ENCODE measurements around the gene PLEKHG3.
A peak's percentile ranks its signal among the peaks of the same experiment; 100 is the strongest.

PLEKHG3 gene

GRCh38 chr14:64771161-64771560 is 66.9 kb downstream of the PLEKHG3 start:
- H3K27ac ChIP-seq = no peak overlapping the region; the same call in 1 of the 2 replicates
- H3K4me2 ChIP-seq = no peak overlapping the region; the same call in 1 of the 2 replicates
- TF ChIP-seq Cebpa-rat (IDR thresholded peaks at IDR 0.05) = no peak
- H4K20me1 ChIP-seq = no peaks in the 10 kb centered on the region
- H3K27me3 ChIP-seq = no peaks in the 10 kb centered on the region
- H3K4me1 ChIP-seq = peaks cover 8% of the 10 kb centered on the region
- H3K36me3 ChIP-seq = no peaks in the 10 kb centered on the region
- no peak overlapping the region for H3K4me3 ChIP-seq
- H3K9me3 ChIP-seq = peaks cover 28% of the 10 kb centered on the region
- H3K9ac ChIP-seq = no peak overlapping the region

DNA sequence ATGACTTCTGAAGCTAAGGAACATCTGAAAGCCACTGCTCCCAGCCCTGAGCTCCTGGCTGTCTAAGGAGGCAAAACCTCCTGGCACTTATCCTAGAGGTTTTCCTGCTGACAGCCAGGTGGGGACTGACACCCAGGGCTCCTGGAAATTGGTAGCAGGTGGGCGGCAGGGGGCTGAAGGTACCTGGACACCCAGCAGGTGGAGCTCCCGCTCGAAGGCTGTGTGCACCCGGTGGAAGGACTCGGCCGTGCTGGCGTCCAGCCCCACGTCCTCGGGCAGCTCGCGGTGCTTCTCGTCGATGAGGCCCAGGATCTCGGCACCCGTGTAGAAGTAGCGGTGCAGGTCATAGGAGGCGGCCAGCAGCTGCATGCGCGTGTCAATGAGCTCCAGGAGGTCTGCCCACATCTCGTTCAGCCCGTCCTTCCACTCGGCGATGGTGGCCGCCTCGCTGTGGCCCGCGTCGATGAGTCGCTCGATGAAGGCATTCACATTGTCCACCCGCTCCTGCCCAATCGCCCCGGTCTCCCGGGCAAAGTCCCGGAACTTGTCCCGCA is 68.2 kb downstream of the PLEKHG3 start:
- no peak for TF ChIP-seq Cebpa-rat (IDR thresholded peaks at IDR 0.05)
- H3K9ac ChIP-seq = no peak overlapping the region
- no peak overlapping the region for H3K4me3 ChIP-seq
- H3K27ac ChIP-seq = no peak overlapping the region
- H3K27me3 ChIP-seq = no peaks in the 10 kb centered on the region
- H3K4me2 ChIP-seq = no peak overlapping the region
- H3K9me3 ChIP-seq = peaks cover 28% of the 10 kb centered on the region
- H3K4me1 ChIP-seq = peaks cover 15% of the 10 kb centered on the region
- no peaks in the 10 kb centered on the region for H3K36me3 ChIP-seq
- H4K20me1 ChIP-seq = no peaks in the 10 kb centered on the region

DNA sequence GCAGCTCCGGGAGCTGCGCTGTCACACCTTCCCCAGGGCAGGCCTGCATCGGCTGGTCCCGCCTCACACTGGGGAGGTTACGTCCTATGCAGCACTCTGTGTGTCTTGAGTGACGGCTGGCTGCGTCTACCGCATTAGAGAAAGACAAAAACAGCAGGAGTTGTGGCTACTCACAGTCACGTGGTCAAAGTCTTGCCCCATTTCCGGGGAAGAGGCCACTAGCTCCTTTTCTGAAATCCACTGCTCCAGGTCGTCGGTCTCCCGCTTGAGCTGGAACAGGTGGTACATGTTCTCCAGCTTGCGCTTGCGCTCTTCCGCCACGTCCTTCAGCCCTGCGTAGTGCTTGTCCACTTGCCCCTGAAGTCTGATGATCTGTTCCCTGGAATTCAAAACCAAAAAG is 68.8 kb downstream of the PLEKHG3 start:
- Histone ChIP-seq H3K27ac (no peak overlapping the region), H3K4me3 (no peak overlapping the region), H3K36me3 (no peaks in the 10 kb centered on the region), H3K9ac (no peak overlapping the region), H3K27me3 (no peaks in the 10 kb centered on the region), H3K4me1 (peaks cover 20% of the 10 kb centered on the region), H3K9me3 (peaks cover 28% of the 10 kb centered on the region), H3K4me2 (no peak overlapping the region), H4K20me1 (no peaks in the 10 kb centered on the region)
- no peak for TF ChIP-seq Cebpa-rat (IDR thresholded peaks at IDR 0.05)

DNA sequence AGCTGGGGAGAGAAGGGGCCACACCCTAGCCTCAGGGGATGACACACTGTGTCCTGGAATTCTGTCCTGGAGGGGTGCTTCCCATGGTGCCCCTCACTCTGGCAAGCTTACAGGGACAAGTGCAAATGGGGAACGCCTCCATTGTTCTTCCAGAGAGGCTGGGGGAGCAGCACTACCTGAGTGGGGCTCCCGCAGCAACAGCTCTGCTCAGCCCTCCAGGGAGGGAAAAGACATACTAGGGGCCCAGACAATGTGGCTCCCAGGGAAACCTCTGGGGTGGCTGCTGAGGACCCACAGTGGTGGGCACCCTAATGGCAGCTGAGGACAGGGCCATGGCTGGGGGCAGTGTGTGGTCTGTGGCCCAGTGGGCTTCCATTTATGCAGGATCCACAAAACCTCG is 69.4 kb downstream of the PLEKHG3 start:
- Histone ChIP-seq H3K9ac (no peak overlapping the region), H3K27ac (no peak overlapping the region), H4K20me1 (no peaks in the 10 kb centered on the region), H3K4me3 (no peak overlapping the region), H3K4me2 (no peak overlapping the region), H3K9me3 (peaks cover 28% of the 10 kb centered on the region), H3K36me3 (no peaks in the 10 kb centered on the region), H3K4me1 (peaks cover 25% of the 10 kb centered on the region), H3K27me3 (no peaks in the 10 kb centered on the region)
- no peak for TF ChIP-seq Cebpa-rat (IDR thresholded peaks at IDR 0.05)

DNA sequence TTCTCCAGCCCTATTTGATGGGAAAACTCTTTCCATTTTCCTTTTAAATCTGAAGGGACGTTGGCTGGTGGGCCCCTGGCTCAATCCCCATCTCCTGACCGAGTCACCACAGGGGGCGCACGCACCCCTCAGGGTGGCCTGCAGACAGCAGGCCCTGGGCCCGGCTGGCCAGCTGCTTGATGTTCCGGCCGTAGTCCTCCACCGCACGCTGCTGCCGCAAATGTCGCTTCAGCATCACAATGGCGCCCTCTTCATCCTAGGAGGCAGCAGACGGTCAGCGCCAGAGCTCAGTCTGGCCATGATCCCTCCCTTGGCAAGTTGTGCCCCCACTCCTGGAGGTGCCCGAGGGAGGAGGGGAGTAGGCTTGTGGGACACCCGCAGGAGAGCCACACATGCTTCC is 70.0 kb downstream of the PLEKHG3 start:
- H3K36me3 ChIP-seq = no peaks in the 10 kb centered on the region
- no peak overlapping the region for H3K27ac ChIP-seq
- no peak for TF ChIP-seq Cebpa-rat (IDR thresholded peaks at IDR 0.05)
- no peak overlapping the region for H3K9ac ChIP-seq
- no peaks in the 10 kb centered on the region for H4K20me1 ChIP-seq
- no peak overlapping the region for H3K4me3 ChIP-seq
- peaks cover 25% of the 10 kb centered on the region for H3K4me1 ChIP-seq
- no peak overlapping the region for H3K4me2 ChIP-seq
- no peaks in the 10 kb centered on the region for H3K27me3 ChIP-seq
- H3K9me3 ChIP-seq = peaks cover 28% of the 10 kb centered on the region

- Histone ChIP-seq H3K4me1 (peaks cover 25% of the 10 kb centered on the region), H3K36me3 (no peaks in the 10 kb centered on the region), H3K27me3 (no peaks in the 10 kb centered on the region), H3K4me3 (no peak overlapping the region), H3K4me2 (no peak overlapping the region), H3K9ac (no peak overlapping the region), H3K9me3 (peaks cover 28% of the 10 kb centered on the region), H3K27ac (no peak overlapping the region), H4K20me1 (no peaks in the 10 kb centered on the region)
- no peak for TF ChIP-seq Cebpa-rat (IDR thresholded peaks at IDR 0.05)
Observed at GRCh38 chr14:64775081-64775777, 71.0 kb downstream of the PLEKHG3 start.

- Histone ChIP-seq H3K9me3 (peaks cover 28% of the 10 kb centered on the region), H3K4me3 (no peak overlapping the region), H3K4me2 (peak overlapping the region; percentile 62), H3K4me1 (peaks cover 17% of the 10 kb centered on the region), H3K9ac (peak overlapping the region; percentile 5; the same call in 1 of the 2 replicates), H3K27me3 (no peaks in the 10 kb centered on the region), H4K20me1 (no peaks in the 10 kb centered on the region), H3K36me3 (no peaks in the 10 kb centered on the region), H3K27ac (no peak overlapping the region)
- TF ChIP-seq Cebpa-rat (IDR thresholded peaks at IDR 0.05) = no peak
Observed at GRCh38 chr14:64777461-64777860, 73.2 kb downstream of the PLEKHG3 start.

DNA sequence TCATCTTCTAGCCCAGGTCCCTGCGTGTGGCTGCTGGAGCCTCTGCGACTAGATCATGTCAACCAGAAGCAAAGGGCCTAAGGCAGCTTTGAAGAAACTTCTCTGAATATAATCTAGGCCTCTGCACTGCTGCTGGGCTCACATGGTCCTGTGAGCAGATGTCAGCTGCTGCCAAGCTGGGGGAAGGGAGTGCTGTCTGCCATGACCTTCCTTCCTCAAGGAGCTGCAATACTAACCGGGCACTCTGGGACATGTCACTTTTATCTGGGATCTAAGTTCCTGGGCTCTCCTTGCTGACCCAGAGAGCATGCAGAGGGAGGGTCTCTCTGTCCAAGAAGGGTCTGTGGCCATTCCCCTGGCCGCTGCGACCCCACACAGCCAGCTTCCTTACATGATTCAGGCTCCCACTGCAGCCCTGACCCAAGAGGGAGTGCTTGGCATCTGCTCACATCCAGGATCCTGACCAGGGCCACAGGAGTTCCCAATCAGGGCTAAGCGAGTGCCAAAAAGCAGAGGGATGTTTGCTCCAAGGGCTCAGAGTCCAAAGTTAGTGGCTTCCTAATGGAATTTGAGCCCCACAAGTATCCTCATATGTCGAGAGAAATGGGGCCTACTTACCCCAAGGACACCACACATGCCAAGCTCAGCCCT is 74.0 kb downstream of the PLEKHG3 start:
- Histone ChIP-seq H3K4me3 (no peak overlapping the region), H3K4me1 (peaks cover 17% of the 10 kb centered on the region), H3K36me3 (no peaks in the 10 kb centered on the region), H3K27me3 (no peaks in the 10 kb centered on the region), H3K9ac (peak overlapping the region; percentile 5; the same call in 1 of the 2 replicates), H3K4me2 (peak overlapping the region; percentile 62), H3K9me3 (peaks cover 23% of the 10 kb centered on the region), H3K27ac (peak overlapping the region; percentile 39; the same call in 1 of the 2 replicates), H4K20me1 (no peaks in the 10 kb centered on the region)
- TF ChIP-seq Cebpa-rat (IDR thresholded peaks at IDR 0.05) = no peak

GRCh38 chr14:64779472-64779871 is 75.2 kb downstream of the PLEKHG3 start:
- Histone ChIP-seq H3K9ac (no peak overlapping the region), H4K20me1 (no peaks in the 10 kb centered on the region), H3K4me1 (peaks cover 17% of the 10 kb centered on the region), H3K36me3 (no peaks in the 10 kb centered on the region), H3K27me3 (no peaks in the 10 kb centered on the region), H3K9me3 (peaks cover 11% of the 10 kb centered on the region), H3K4me2 (no peak overlapping the region), H3K4me3 (no peak overlapping the region), H3K27ac (no peak overlapping the region)
- no peak for TF ChIP-seq Cebpa-rat (IDR thresholded peaks at IDR 0.05)

- Histone ChIP-seq H3K36me3 (no peaks in the 10 kb centered on the region), H3K27ac (no peak overlapping the region), H3K4me3 (no peak overlapping the region), H3K9me3 (no peaks in the 10 kb centered on the region), H3K4me1 (peaks cover 13% of the 10 kb centered on the region), H3K4me2 (no peak overlapping the region), H4K20me1 (no peaks in the 10 kb centered on the region), H3K27me3 (no peaks in the 10 kb centered on the region), H3K9ac (no peak overlapping the region)
- TF ChIP-seq Cebpa-rat (IDR thresholded peaks at IDR 0.05) = no peak
Observed at GRCh38 chr14:64782196-64782595, 78.0 kb downstream of the PLEKHG3 start.
